DMS79 (cell line): ENCODE data around the gene ITPR2.

Experiments used
- DNase-seq: peaks from one replicate; lab custom pipeline; 2025; lab: John Stamatoyannopoulos, UW

ITPR2 gene

DNA sequence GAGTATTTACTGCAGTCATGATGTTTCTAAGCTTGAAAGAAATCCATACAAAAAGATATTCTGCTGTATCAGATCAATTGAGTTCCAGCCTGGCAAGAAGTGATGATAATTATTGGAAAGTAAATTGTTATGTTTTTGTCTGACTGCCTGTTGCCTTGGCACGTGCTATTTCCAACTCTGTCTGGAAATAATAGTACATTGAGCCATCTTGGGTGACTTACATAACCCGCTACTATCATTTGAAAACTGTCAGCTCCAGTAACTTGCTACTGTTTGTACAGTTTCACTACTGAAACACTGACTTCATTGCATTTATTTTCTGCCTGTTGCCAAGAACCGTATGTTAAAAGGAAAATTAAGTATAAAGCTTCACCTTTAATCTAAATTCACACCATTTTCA lies 318.6 kb downstream of the ITPR2 start:
- DNase-seq, result no peak

DNA sequence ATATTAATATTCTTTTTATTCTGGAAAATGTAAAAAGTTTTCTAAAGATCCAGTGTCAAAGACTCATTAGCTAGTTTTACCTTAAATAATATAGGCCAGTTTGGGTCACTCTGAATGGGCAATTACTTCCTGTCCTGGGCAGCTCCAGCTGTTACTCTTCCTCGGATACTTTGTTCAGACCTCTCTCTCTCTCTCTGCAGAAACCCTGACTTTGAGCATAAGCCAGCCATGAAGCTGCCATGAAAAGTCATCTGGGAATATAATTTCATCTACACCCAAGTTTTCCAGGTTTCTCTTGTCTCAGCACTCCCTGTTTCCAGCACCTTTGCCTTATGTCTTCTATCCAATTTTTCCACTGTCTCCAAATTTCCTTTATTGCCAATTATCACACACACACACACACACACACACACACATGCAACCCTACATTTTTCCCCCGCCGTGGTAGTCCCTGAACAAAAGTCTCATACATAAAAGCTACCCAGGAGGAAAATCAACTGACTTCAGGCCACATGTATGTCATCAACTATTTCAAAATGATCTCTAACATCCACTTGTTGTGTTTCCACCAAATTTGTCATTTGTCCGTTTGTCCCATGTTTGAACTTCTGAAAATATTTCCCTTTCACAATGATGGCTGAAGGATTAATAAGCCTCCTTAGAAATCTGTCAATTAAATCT lies 319.5 kb downstream of the ITPR2 start:
- DNase-seq, result no peak

DNA sequence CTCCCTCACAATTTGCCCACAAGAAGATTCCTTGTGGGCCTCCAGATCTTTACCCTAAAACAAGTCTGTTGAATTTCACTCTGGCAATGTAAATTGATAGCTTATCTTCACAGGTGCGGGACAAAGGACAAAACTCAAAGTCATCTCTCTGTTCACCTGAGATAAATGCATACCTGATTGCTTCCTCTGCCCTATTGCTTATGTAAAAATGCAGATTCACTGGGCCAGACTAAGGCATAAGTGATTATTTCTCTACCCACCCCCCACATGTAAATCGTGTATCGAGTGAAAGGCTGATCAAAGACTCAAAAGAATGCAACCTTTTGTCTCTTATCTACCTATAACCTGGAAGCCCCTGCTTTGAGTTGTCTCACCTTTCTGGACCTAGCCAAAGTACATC lies 320.8 kb downstream of the ITPR2 start:
- no peak for DNase-seq

DNA sequence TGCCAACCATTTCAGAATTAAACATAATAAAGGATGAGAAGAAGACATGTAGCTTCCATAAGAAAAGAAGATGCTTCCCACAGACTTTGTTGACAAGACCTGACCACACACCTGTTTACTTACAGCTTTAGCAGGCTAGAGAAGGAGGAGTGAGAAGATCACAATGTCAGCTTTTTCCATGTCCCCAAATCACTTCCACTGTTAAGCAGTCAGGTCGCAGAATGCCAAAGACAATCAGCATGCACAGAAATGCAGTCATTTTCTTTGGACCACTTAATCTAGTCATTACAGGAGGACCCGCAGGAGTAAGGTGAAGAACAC lies 322.7 kb downstream of the ITPR2 start:
- DNase-seq, result no peak

DNA sequence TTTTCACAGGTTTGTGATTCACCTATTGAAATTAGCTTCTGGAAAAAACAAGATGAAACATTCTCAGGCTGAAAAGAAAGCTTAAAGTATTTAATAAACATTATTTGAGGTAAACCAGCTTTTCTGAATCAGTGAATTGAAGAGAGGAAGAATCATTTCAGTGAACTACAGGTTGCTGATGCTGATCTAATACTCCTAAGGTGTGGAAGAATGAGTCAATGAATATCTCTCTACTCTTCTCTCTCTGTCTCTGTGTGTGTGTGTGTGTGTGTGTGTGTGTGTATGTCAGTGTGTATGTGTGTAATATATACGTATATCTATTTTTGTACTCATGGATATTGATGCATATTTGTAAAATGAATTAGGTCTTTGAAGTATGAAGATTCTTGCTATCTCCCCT lies 325.4 kb downstream of the ITPR2 start:
- no peak for DNase-seq

DNA sequence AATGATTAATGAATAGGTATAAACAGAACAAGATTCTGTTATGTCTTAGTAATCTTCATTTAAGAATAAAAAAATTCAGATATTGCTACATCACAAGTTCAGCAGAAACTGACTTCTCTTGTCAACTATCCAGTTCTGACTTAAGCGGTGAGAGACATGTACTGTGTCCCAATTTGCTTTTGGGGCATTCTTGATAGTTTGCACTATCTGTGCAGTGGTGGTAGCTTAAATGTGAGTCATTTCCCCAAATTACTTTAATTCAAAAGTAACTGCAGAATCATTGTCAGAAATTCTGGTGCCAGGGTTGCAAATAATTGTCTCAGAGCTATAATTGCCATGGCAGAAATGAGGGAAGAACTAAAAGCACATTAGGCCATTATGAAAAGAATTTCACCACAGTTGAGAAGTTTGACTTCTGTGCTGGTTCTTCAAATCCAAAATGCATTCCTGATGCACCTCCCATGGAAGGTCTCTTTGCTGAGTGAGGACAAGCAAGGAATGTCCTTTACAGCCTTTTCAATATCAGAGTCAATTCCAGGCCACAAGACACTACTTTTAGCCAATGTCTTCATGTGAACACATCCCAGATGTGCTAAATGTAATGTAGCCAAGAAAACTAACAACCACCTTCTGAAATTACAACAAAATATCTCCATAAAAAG lies 332.9 kb downstream of the ITPR2 start:
- no peak for DNase-seq

DNA sequence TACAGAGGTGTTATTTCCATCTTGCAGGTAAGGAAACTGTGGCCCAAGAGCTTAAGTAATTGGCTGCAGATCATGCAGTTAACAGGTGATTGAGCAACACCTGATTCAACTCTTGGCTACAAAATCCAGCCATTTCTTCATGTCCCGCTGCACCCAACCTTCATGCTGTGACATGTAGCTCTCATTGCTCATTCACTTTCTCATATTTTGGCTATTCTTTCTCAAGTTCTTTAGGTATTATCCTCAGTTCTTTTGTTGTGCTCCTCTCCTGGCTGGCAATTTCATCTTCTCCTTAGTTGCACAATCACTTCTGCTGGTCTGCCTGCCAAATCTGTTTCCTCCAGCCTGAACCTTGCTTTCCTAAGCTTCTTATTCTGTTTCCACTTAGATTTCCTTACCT lies 336.8 kb downstream of the ITPR2 start:
- DNase-seq, result no peak

DNA sequence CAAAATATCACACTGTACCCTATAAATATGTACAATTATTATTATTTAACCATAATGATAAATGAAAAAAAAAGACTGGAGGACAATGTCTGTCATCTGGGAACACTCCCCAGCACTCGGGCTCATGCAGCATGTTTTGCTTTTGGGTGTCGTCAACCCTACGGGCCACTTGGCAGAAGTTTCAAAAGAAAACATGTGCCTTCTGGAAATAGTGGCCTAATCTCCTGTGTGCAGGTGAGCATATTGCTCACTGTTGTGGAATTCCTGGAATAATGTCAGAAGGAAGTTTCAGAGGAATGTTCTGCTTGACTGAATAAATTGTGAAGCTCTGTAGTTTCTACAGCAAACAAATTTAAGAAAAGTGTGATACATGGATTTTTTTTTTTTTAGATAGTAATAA lies 339.3 kb downstream of the ITPR2 start:
- no peak for DNase-seq

DNA sequence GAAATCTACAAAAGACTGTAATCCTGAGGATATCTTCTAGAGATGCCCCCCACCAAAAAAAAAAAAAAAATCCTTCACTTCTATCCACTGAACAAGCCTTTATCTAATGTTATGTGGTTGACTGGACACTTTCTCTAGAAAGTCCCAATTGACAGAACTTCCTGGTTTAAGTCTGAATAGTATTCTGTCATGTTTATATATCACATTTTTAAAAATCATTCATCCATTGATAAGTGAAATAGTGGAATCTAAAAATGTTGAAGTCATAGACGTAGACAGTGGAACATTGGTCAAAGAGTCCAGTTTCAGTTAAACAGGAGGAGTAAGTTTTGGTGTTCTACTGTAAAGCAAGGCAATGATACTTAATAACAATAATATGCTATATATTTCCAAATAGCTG lies 340.6 kb downstream of the ITPR2 start:
- no peak for DNase-seq

DNA sequence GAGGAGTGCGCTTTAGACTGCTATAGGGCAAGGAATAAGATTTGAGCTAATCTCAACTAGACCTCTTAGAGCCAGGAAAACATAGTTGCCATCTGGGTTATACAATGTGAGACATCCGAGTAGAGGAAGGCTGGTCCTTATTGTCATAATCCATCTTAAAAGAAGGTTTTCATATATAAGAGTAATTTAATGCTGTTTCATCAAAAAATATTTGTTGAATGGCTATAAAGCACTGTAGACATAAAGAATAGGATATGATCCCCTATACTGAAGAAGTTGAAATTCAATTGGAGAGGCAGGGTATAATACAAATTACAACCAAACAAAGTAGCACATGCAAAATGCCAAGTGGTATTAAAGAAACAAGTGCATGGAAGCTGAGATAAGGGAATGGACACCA lies 343.1 kb downstream of the ITPR2 start:
- DNase-seq, result no peak

DNA sequence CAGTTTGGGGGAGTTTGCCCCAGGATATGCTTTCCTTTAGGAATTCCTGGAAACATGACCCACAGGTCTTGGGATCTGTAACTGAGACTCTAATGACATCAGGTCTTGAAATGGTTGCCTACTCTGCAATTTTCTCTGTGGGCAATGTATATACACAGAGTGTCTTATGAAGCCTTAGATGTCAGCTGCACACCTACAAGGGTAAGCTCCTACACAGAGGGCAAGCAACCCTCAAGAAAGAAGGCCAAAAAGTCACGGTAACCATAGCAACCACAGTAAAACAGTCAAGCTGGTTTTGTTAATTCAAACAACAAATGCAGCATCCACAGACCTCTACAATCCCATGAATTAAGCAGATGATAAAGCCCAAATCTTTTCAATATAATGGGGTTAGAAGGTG lies 344.6 kb downstream of the ITPR2 start:
- DNase-seq, result no peak

DNA sequence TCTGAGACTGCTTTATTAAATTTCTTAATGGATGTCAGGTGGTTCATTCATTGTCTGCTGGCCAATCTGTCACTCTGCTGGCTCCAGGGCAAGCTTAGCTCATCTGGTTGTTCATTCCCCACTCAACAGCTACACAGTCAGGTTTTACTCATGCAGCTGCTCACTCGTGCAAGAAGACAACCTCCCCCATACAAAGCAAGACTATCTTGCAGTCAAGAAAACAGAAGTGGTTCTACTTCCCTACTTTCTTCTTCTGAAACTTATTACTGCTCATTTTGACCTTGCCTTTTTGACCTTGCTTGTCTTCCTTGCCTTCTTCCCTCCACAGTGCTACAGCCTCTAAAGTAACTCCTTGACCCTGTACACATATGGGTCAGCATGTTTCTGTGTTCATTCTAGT lies 359.7 kb downstream of the ITPR2 start:
- no peak for DNase-seq

DNA sequence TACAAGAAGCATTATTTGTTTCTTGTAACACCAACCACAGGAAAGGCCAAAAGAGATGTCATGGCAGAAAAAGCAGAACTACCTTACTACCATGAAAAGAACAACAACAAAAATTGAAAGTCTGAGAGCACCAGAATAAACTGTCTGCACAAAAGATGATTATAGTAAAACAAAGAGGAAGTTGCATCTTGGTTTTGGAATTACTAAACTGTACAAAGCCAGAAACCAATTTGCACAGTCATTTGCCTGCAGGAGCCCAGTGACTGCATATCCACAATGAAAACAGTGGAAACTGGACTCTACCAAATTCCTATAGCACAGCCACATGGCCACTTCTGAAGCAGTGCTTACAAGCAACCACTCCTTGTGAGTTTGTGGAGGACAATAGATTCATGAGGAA lies 361.4 kb downstream of the ITPR2 start:
- DNase-seq, result no peak

DNA sequence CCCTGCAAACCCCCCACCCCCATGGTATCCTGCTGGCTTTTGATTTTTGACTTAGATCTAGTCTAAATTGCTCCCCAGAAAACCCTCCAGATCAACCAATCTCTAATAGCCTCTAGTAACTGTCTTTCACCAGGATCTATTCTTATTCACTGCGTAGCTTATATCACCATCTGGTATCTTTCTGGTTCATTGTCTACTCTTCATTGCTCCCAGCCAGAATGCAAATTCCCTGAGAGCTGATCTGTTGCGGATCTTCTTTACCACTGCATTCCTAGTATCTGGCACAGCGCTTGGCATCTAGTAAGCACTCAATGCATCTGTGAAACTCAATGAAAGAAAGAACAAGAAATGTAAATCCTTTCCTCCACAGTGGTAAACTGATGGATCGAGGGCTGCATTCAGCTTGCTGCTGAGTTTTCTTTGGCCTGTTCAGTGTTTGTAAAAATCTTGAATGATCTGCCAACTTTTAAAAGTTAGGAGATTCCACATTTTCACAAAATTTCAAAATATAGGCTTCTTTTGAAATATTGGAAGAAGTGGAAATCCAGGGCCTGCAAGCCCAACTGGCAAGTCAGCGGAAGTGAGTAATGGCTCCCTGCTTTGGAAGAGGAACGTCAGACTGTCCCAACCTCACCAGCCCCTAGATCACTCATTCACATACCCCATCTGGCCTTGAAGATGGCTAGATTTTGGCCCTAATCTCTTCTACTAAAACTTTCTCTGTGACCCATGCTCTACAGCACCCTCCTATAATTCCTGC lies 363.4 kb downstream of the ITPR2 start:
- DNase-seq, result no peak

DNA sequence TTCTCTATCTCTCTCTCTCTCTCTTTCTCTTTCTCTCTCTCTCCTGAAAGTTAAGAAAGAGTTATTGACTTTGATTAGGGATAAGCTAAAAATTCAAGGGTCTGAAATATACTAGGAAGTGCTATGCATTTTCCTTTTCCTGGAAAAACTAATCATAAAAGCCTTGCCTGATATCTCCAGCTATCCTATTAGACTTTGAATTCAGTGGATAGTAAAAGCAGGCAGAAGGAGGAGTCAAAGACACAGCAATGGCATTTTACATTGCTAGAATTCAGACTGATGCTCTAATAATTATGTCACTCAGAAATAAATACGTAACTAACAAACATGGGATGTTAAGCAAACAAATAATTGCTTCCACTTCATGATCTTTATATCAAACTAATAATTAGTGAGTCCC lies 365.6 kb downstream of the ITPR2 start:
- no peak for DNase-seq

DNA sequence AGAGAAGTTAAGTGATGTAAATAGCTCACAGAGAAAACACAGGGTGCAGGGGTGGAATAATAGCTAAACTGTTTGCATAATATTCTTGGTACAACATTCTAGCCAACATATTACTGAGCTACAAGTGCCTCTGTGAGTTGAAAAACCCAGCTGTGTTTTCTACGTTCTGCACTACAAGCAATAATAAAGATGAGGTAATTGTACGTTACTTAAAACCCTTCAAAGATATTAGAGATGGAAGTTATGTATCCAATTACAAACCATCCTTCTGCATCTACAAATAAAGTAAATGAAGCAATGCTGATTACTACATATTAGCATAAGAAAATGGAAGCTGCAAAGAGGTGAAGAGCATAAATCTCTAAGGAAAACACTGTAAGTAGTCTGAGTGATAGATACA lies 366.3 kb downstream of the ITPR2 start:
- DNase-seq, result peak; percentile 35

DNA sequence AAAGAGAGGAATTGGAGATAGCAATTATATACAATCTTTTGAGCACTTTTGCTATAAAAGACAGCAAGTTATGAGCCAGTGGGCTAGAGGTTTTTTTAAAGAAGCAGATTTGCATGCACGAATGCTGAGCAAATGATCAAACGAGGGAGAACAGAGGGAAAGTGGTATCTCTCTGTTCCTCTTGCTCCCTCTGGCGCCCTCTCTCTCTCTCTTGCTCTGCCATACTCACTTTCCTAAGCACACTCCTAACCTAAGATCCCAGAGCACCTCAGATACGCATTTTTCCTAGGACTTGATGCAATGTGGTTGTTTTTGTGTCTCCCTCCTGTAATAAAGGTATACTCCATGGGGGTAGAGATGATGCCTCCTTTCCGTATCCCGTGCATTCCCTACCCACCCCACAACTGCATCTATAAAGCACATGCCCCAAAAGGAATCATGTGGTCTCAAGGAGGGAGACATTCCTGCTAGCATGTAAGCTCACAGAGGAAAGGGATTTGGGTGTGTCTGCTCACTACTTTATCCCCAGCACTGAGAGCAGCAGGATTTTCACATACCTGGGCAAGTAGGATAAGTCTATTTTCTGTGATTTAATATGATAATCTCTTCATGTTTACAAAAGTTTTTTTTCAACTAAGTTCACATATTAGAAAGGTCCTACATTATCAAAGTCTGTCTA lies 367.4 kb downstream of the ITPR2 start:
- no peak for DNase-seq

DNA sequence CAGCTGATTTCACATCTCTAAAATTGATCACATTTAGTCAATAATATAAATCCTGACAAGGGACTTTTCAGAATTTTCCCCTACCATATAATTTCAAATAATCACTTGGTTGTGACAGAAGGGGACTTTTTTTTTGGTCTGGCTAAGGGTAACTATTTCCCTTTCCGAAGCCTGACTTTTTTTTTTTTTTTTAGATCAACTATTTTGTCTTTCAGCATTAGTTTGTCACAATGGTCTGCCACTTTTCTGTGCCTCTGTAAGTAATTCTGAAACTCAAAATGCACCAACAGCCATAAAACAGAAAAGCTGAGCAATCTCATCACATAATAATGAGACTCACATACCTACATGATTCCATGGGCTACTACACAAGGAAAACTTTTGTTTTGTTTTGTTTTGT lies 371.2 kb downstream of the ITPR2 start:
- DNase-seq, result no peak

DNA sequence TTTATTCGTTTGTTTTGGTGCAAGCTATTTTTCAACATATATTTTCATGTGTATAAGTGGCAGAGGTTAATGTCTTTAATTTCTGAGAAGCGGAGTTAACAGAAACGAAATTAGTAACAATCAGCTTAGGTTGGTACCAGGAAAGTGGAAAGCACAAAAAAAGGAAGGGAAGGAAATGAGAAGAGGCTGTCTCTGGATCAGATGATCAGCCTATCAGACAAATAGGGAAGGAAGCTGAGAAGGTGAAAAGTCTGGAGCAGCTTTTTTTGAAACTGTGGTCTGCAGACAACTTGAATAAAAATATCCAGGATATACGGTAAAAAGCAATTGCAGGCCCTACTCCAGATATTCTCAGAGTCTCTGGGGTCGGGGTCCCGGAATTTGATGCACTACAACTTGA lies 372.6 kb downstream of the ITPR2 start:
- no peak for DNase-seq

DNA sequence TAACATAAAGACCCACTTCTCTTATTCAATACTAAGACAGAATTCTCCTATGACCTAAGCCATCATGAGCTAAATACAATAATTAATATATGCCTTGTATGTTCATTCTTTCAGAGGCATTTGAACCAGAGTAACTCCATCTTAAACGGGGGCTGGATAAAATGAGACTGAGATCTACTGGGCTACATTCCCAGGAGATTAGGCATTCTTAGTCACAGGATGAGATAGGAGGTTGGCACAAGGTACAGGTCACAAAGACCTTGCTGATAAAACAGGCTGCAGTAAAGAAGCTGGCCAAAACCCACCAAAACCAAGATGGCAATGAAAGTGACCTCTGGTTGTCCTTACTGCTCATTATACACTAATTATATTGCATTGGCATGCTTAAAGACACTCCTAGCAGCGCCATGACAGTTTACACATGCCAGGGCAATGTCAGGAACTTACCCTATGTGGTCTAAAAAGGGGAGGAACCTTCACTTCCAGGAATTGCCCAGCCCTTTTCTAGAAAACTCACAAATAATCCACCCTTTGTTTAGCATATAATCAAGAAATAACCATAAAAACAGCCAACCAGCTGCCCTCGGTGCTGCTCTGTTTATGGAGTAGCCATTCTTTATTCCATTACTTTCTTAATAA lies 376.9 kb downstream of the ITPR2 start:
- DNase-seq, result no peak

DNA sequence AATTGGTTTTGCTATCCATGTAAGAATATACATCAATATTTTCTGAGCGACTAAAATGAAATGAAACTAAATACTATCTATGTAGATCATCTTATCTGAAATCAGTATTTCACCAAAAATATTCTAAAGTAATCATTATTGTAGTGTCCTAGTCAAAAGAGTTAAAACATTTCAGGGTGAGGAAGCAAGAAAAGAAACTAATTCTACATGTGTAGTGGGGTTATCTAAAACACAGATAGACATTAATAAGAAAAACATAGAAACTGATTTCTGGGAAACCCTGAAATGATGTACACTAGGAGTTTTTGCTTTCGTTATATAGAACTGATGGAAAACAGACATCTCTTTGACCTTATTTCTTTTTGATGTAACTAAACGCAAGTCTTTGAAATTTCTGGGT lies 379.7 kb downstream of the ITPR2 start:
- no peak for DNase-seq

DNA sequence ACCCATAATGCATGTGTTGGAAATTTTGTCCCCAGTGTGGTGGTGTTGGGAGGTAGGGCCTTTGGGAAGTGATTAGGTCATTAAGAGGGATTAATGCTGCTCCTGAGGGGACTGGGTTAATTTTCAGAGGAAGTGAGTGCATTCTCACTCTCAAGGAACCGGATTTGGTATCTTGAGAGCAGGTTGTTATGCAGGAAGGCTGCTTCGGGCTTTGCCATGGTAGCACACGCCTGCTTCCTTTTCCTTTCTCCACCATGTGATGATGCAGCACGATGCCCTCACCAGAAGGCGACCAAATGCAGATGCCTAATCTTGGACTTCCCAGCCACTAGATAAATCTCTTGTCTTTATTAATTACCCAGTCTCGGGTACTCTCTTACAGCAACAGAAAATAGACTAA lies 380.5 kb downstream of the ITPR2 start:
- no peak for DNase-seq

DNA sequence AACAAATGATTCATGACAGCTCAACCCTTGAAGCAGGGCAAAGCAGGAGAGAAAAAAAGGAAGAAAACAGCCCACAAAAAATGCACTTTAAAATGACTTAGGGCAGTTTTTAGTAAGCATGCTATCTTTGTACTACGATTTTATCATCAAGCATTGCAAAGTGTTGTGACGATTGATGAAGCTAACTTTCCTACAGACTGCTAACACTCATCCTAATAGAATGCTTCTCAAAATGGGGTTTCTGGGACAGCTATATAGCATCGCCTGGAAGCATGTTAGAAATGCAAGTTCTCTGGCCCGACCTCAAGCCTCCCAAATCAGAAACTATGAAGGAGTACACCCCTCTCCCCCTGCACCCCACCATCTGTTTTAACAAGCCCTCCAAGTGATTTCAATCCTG lies 381.2 kb downstream of the ITPR2 start:
- DNase-seq, result no peak
